ENCODE results near the gene PPEF2.

- TF ChIP-seq, protein P1, sequence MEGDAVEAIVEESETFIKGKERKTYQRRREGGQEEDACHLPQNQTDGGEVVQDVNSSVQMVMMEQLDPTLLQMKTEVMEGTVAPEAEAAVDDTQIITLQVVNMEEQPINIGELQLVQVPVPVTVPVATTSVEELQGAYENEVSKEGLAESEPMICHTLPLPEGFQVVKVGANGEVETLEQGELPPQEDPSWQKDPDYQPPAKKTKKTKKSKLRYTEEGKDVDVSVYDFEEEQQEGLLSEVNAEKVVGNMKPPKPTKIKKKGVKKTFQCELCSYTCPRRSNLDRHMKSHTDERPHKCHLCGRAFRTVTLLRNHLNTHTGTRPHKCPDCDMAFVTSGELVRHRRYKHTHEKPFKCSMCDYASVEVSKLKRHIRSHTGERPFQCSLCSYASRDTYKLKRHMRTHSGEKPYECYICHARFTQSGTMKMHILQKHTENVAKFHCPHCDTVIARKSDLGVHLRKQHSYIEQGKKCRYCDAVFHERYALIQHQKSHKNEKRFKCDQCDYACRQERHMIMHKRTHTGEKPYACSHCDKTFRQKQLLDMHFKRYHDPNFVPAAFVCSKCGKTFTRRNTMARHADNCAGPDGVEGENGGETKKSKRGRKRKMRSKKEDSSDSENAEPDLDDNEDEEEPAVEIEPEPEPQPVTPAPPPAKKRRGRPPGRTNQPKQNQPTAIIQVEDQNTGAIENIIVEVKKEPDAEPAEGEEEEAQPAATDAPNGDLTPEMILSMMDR (IDR thresholded peaks at IDR 0.05), result no peak
- TF ChIP-seq POLR2A (IDR thresholded peaks at IDR 0.05), result no peak
These were observed 41.6 kb downstream of the PPEF2 start for GRCh38 chr4:75860606-75861005.
